IMR-90 (cell line): ENCODE results near the gene ATXN10.

Experiments
- CHD1 ChIP-seq: IDR thresholded peaks from 2 replicates; pipeline ENCODE4 v1.6.1; 2012; ENCODE audit warnings: low read depth, low read length, improper control_type of control experiment
- POLR2A ChIP-seq: IDR thresholded peaks from 2 replicates; pipeline ENCODE4 v1.6.1; 2012; ENCODE audit warnings: mild to moderate bottlenecking, low read depth, low read length
- RFX5 ChIP-seq: IDR thresholded peaks from 2 replicates; pipeline ENCODE4 v1.8.0; 2012; ENCODE audit warnings: low read depth, mild to moderate bottlenecking, low read length, moderate library complexity
- TF ChIP-seq, protein P1 (sequence below): conservative IDR thresholded peaks from 2 replicates; pipeline ENCODE4 v1.5.1; 2012; ENCODE audit warnings: mild to moderate bottlenecking, low read depth, low read length, improper control_type of control experiment

DNA sequence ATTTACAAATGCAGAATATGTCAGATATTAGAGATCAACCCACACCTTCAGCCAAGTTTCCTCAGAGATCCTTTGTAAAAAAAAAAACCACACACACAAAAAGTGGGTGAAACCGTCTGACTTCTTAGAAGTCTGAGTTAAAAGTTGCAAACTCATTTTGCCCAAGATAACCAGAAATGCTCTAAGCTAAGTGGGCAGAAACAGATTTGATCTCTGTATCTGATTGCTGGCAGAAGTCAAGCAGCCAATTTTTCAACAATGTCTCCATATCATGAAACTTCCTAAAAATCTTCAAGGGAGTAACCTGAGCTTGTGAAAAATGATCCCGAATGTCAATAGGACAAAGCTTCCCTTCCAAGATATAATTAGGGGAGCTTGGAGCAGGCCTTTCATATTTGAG lies 28.6 kb upstream of the ATXN10 start:
- TF ChIP-seq POLR2A (no peak), CHD1 (no peak), RFX5 (no peak)
- TF ChIP-seq, protein P1, sequence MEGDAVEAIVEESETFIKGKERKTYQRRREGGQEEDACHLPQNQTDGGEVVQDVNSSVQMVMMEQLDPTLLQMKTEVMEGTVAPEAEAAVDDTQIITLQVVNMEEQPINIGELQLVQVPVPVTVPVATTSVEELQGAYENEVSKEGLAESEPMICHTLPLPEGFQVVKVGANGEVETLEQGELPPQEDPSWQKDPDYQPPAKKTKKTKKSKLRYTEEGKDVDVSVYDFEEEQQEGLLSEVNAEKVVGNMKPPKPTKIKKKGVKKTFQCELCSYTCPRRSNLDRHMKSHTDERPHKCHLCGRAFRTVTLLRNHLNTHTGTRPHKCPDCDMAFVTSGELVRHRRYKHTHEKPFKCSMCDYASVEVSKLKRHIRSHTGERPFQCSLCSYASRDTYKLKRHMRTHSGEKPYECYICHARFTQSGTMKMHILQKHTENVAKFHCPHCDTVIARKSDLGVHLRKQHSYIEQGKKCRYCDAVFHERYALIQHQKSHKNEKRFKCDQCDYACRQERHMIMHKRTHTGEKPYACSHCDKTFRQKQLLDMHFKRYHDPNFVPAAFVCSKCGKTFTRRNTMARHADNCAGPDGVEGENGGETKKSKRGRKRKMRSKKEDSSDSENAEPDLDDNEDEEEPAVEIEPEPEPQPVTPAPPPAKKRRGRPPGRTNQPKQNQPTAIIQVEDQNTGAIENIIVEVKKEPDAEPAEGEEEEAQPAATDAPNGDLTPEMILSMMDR, result no peak
